Measurements from ENCODE around the gene ATOX1. TPM values are rescaled to one million over a fixed set of nuclear protein-coding genes. Genes with fewer than 3 reads are reported as not detected.

Gene ATOX1
- total and polyA plus RNA-seq, 2 of the 13 experiments (the other 11 are each of a cell fraction or from before 2014, with no cell fraction given) = 62.4 to 124 TPM

DNA sequence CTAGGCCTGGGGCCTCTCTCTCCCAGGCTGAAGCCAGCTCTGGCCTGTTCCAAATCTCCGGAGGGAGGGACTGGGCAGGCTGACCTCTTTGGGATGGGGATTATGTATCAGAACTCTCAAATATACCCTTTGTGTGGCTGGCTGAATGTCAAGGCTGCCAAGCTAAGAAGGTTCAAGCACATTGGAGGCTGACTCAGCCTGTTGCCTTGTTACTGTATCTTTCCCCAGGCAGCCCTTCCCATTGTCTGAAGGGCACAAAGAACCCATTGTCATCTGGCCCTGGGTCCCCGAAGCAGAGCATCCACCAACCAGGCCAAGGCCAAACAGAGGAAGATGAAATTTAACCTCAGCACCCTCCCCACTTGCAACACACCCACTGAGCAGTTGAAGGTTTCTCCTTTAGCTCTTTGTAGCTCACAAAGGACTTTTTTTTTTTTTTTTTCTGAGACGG is 64.4 kb downstream of the ATOX1 start (continued):
- no peak for TF ChIP-seq ZHX2 (IDR thresholded peaks at IDR 0.05; ENCODE audit: low read depth)
- TF ChIP-seq ZHX2 (CRISPR knock-in tag; IDR thresholded peaks at IDR 0.05; ENCODE audit: borderline replicate concordance) = no peak
- TF ChIP-seq, protein P1, sequence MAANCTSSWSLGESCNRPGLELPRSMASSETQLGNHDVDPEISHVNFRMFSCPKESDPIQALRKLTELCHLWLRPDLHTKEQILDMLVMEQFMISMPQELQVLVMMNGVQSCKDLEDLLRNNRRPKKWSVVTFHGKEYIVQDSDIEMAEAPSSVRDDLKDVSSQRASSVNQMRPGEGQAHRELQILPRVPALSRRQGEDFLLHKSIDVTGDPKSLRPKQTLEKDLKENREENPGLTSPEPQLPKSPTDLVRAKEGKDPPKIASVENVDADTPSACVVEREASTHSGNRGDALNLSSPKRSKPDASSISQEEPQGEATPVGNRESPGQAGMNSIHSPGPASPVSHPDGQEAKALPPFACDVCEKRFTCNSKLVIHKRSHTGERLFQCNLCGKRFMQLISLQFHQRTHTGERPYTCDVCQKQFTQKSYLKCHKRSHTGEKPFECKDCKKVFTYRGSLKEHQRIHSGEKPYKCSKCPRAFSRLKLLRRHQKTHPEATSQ (CRISPR knock-in tag; IDR thresholded peaks at IDR 0.05; ENCODE audit: borderline replicate concordance) = no peak
- TF ChIP-seq STAG1 (CRISPR knock-in tag; IDR thresholded peaks at IDR 0.05) = no peak
- TF ChIP-seq, protein P2, sequence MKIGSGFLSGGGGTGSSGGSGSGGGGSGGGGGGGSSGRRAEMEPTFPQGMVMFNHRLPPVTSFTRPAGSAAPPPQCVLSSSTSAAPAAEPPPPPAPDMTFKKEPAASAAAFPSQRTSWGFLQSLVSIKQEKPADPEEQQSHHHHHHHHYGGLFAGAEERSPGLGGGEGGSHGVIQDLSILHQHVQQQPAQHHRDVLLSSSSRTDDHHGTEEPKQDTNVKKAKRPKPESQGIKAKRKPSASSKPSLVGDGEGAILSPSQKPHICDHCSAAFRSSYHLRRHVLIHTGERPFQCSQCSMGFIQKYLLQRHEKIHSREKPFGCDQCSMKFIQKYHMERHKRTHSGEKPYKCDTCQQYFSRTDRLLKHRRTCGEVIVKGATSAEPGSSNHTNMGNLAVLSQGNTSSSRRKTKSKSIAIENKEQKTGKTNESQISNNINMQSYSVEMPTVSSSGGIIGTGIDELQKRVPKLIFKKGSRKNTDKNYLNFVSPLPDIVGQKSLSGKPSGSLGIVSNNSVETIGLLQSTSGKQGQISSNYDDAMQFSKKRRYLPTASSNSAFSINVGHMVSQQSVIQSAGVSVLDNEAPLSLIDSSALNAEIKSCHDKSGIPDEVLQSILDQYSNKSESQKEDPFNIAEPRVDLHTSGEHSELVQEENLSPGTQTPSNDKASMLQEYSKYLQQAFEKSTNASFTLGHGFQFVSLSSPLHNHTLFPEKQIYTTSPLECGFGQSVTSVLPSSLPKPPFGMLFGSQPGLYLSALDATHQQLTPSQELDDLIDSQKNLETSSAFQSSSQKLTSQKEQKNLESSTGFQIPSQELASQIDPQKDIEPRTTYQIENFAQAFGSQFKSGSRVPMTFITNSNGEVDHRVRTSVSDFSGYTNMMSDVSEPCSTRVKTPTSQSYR (CRISPR knock-in tag; IDR thresholded peaks at IDR 0.05; ENCODE audit: borderline replicate concordance) = no peak
- no peak for TF ChIP-seq ZSCAN25 (CRISPR knock-in tag; IDR thresholded peaks at IDR 0.05)
- TF ChIP-seq MAZ (IDR thresholded peaks at IDR 0.05; ENCODE audit: borderline replicate concordance, low read depth, low read length) = no peak
- no peak for TF ChIP-seq MAZ (CRISPR knock-in tag; IDR thresholded peaks at IDR 0.05; ENCODE audit: low read depth)
- TF ChIP-seq NFATC3 (CRISPR knock-in tag; IDR thresholded peaks at IDR 0.05) = no peak
- TF ChIP-seq, protein P3, sequence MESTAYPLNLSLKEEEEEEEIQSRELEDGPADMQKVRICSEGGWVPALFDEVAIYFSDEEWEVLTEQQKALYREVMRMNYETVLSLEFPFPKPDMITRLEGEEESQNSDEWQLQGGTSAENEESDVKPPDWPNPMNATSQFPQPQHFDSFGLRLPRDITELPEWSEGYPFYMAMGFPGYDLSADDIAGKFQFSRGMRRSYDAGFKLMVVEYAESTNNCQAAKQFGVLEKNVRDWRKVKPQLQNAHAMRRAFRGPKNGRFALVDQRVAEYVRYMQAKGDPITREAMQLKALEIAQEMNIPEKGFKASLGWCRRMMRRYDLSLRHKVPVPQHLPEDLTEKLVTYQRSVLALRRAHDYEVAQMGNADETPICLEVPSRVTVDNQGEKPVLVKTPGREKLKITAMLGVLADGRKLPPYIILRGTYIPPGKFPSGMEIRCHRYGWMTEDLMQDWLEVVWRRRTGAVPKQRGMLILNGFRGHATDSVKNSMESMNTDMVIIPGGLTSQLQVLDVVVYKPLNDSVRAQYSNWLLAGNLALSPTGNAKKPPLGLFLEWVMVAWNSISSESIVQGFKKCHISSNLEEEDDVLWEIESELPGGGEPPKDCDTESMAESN (CRISPR knock-in tag; conservative IDR thresholded peaks at IDR 0.05) = no peak
- TF ChIP-seq, protein P4, sequence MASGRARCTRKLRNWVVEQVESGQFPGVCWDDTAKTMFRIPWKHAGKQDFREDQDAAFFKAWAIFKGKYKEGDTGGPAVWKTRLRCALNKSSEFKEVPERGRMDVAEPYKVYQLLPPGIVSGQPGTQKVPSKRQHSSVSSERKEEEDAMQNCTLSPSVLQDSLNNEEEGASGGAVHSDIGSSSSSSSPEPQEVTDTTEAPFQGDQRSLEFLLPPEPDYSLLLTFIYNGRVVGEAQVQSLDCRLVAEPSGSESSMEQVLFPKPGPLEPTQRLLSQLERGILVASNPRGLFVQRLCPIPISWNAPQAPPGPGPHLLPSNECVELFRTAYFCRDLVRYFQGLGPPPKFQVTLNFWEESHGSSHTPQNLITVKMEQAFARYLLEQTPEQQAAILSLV (CRISPR knock-in tag; IDR thresholded peaks at IDR 0.05; ENCODE audit: borderline replicate concordance) = no peak
- TF ChIP-seq, protein P5, sequence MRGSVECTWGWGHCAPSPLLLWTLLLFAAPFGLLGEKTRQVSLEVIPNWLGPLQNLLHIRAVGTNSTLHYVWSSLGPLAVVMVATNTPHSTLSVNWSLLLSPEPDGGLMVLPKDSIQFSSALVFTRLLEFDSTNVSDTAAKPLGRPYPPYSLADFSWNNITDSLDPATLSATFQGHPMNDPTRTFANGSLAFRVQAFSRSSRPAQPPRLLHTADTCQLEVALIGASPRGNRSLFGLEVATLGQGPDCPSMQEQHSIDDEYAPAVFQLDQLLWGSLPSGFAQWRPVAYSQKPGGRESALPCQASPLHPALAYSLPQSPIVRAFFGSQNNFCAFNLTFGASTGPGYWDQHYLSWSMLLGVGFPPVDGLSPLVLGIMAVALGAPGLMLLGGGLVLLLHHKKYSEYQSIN (CRISPR knock-in tag; IDR thresholded peaks at IDR 0.05; ENCODE audit: borderline replicate concordance) = no peak
- TF ChIP-seq HES4 (CRISPR knock-in tag; IDR thresholded peaks at IDR 0.05; ENCODE audit: borderline replicate concordance) = no peak

All from HepG2 (cell line).